ENCODE results near the gene CDC42BPA. TPM values are rescaled to one million over a fixed set of nuclear protein-coding genes. Genes with fewer than 3 reads are reported as not detected.

The CDC42BPA gene
- total RNA-seq, 1 experiment from 2014 or later, result 25.2 TPM

- Mint-ChIP-seq H3K27me3 (ENCODE audit: low read depth) (no peaks in the 10 kb centered on the region), H3K4me1 (peaks cover 12% of the 10 kb centered on the region), H3K36me3 (peaks cover 12% of the 10 kb centered on the region), H3K27ac (no peak overlapping the region; the same call in 1 of the 2 replicates), H3K4me3 (no peak overlapping the region), H3K9me3 (peaks cover 4% of the 10 kb centered on the region)
- POLR2A ChIA-PET, result interaction anchor here (0.6 kb wide), 1 partner anchor 52 kb away, joined by 3 read pairs; no protein-coding TSS in a partner anchor
- CTCF ChIA-PET, result no interaction called here
- no peak for ATAC-seq
- DNase-seq (ENCODE audit: low spot score), result no peak
- TF ChIP-seq CBFB (CRISPR knock-in tag; IDR thresholded peaks at IDR 0.05; ENCODE audit: low read depth), result no peak
- TF ChIP-seq MYBL2 (CRISPR knock-in tag; IDR thresholded peaks at IDR 0.05), result no peak
- TF ChIP-seq CDX4 (CRISPR knock-in tag; IDR thresholded peaks at IDR 0.05; ENCODE audit: borderline replicate concordance), result no peak
- TF ChIP-seq ZNF317 (CRISPR knock-in tag; IDR thresholded peaks at IDR 0.05; ENCODE audit: borderline replicate concordance, low read depth), result no peak
- TF ChIP-seq ZNF532 (CRISPR knock-in tag; IDR thresholded peaks at IDR 0.05; ENCODE audit: borderline replicate concordance), result no peak
- no peak for TF ChIP-seq MAX (CRISPR knock-in tag; IDR thresholded peaks at IDR 0.05)
- TF ChIP-seq ZNF425 (CRISPR knock-in tag; conservative IDR thresholded peaks at IDR 0.05), result no peak
- TF ChIP-seq SMAD4 (CRISPR knock-in tag; IDR thresholded peaks at IDR 0.05), result no peak
- no peak for TF ChIP-seq NFYB (CRISPR knock-in tag; conservative IDR thresholded peaks at IDR 0.05; ENCODE audit: low read depth)
- no peak for TF ChIP-seq CTCF (IDR thresholded peaks at IDR 0.05)
- TF ChIP-seq HMGXB4 (CRISPR knock-in tag; IDR thresholded peaks at IDR 0.05), result no peak
- no peak for TF ChIP-seq SP1 (CRISPR knock-in tag; conservative IDR thresholded peaks at IDR 0.05)
- TF ChIP-seq ZNF671 (CRISPR knock-in tag; IDR thresholded peaks at IDR 0.05), result no peak
- no peak for TF ChIP-seq ZBTB43 (CRISPR knock-in tag; IDR thresholded peaks at IDR 0.05)
- no peak for TF ChIP-seq HMGA2 (CRISPR knock-in tag; IDR thresholded peaks at IDR 0.05)
- no peak for TF ChIP-seq JUN (CRISPR knock-in tag; IDR thresholded peaks at IDR 0.05)
- no peak for TF ChIP-seq ATF3 (CRISPR knock-in tag; conservative IDR thresholded peaks at IDR 0.05)
These were observed 182.0 kb downstream of the CDC42BPA start for GRCh38 chr1:227136210-227136820.
